ENCODE measurements around the gene FAM193B.
A peak's percentile ranks its signal among the peaks of the same experiment; 100 is the strongest.
"Not testable (repeated sequence)": the region's sequence is repeated elsewhere in the genome, so short reads cannot be mapped to it uniquely, and the experiment has no call there.

Gene FAM193B

GRCh38 chr5:177486256-177486655 lies 68.1 kb downstream of the FAM193B start:
- H3K36me3 Mint-ChIP-seq, result no peaks in the 10 kb centered on the region
- no peaks in the 10 kb centered on the region for H3K9me3 Mint-ChIP-seq (ENCODE audit: low read depth)
- no peak overlapping the region for H3K4me3 Mint-ChIP-seq
- H3K4me1 Mint-ChIP-seq (ENCODE audit: low read depth), result no peaks in the 10 kb centered on the region
- no peak overlapping the region for H3K27ac Mint-ChIP-seq
- no peaks in the 10 kb centered on the region for H3K27me3 Mint-ChIP-seq

GRCh38 chr5:177485753-177486152 lies 68.6 kb downstream of the FAM193B start:
- H3K36me3 Mint-ChIP-seq; H3K4me1 Mint-ChIP-seq (ENCODE audit: low read depth); H3K27me3 Mint-ChIP-seq; H3K9me3 Mint-ChIP-seq (ENCODE audit: low read depth); H3K27ac Mint-ChIP-seq; H3K4me3 Mint-ChIP-seq: not testable (repeated sequence)

GRCh38 chr5:177484902-177485549 lies 69.3 kb downstream of the FAM193B start:
- Mint-ChIP-seq H3K4me1 (ENCODE audit: low read depth) (peaks cover 2% of the 10 kb centered on the region), H3K4me3 (no peak overlapping the region), H3K27me3 (no peaks in the 10 kb centered on the region), H3K9me3 (ENCODE audit: low read depth) (no peaks in the 10 kb centered on the region), H3K36me3 (no peaks in the 10 kb centered on the region), H3K27ac (no peak overlapping the region)

GRCh38 chr5:177483994-177484901 lies 70.1 kb downstream of the FAM193B start:
- peaks cover 9% of the 10 kb centered on the region for H3K4me1 Mint-ChIP-seq (ENCODE audit: low read depth)
- no peak overlapping the region for H3K27ac Mint-ChIP-seq
- H3K36me3 Mint-ChIP-seq, result no peaks in the 10 kb centered on the region
- H3K9me3 Mint-ChIP-seq (ENCODE audit: low read depth), result no peaks in the 10 kb centered on the region
- no peak overlapping the region for H3K4me3 Mint-ChIP-seq
- no peaks in the 10 kb centered on the region for H3K27me3 Mint-ChIP-seq

GRCh38 chr5:177483042-177483441 lies 71.3 kb downstream of the FAM193B start:
- H3K36me3 Mint-ChIP-seq, result no peaks in the 10 kb centered on the region
- no peak overlapping the region for H3K4me3 Mint-ChIP-seq
- peaks cover 20% of the 10 kb centered on the region for H3K4me1 Mint-ChIP-seq (ENCODE audit: low read depth)
- no peaks in the 10 kb centered on the region for H3K9me3 Mint-ChIP-seq (ENCODE audit: low read depth)
- H3K27me3 Mint-ChIP-seq, result no peaks in the 10 kb centered on the region
- H3K27ac Mint-ChIP-seq, result no peak overlapping the region

GRCh38 chr5:177482359-177482795 lies 72.0 kb downstream of the FAM193B start:
- Mint-ChIP-seq H3K36me3 (no peaks in the 10 kb centered on the region), H3K27ac (no peak overlapping the region), H3K9me3 (ENCODE audit: low read depth) (no peaks in the 10 kb centered on the region), H3K27me3 (no peaks in the 10 kb centered on the region), H3K4me3 (no peak overlapping the region), H3K4me1 (ENCODE audit: low read depth) (peaks cover 24% of the 10 kb centered on the region)

GRCh38 chr5:177479774-177480173 lies 74.6 kb downstream of the FAM193B start:
- no peak overlapping the region for H3K4me3 Mint-ChIP-seq
- H3K36me3 Mint-ChIP-seq, result no peaks in the 10 kb centered on the region
- H3K4me1 Mint-ChIP-seq (ENCODE audit: low read depth), result peaks cover 42% of the 10 kb centered on the region
- H3K9me3 Mint-ChIP-seq (ENCODE audit: low read depth), result no peaks in the 10 kb centered on the region
- peak overlapping the region; percentile 100 for H3K27ac Mint-ChIP-seq
- H3K27me3 Mint-ChIP-seq, result no peaks in the 10 kb centered on the region

- H3K4me3 Mint-ChIP-seq, result peak overlapping the region; percentile 66
- H3K4me1 Mint-ChIP-seq (ENCODE audit: low read depth), result peaks cover 50% of the 10 kb centered on the region
- H3K36me3 Mint-ChIP-seq, result no peaks in the 10 kb centered on the region
These were observed 75.4 kb downstream of the FAM193B start for GRCh38 chr5:177478711-177479646.

GRCh38 chr5:177477701-177478477 lies 76.5 kb downstream of the FAM193B start:
- H3K36me3 Mint-ChIP-seq, result no peaks in the 10 kb centered on the region
- no peaks in the 10 kb centered on the region for H3K9me3 Mint-ChIP-seq (ENCODE audit: low read depth)
- peaks cover 52% of the 10 kb centered on the region for H3K4me1 Mint-ChIP-seq (ENCODE audit: low read depth)
- peak overlapping the region; percentile 79 for H3K27ac Mint-ChIP-seq
- no peak overlapping the region for H3K4me3 Mint-ChIP-seq
- H3K27me3 Mint-ChIP-seq, result no peaks in the 10 kb centered on the region

More at GRCh38 chr5:177478711-177479646, 75.4 kb downstream of the FAM193B start:
- Mint-ChIP-seq H3K27ac (peak overlapping the region; percentile 100), H3K27me3 (no peaks in the 10 kb centered on the region), H3K9me3 (ENCODE audit: low read depth) (no peaks in the 10 kb centered on the region)

- Mint-ChIP-seq H3K27me3 (no peaks in the 10 kb centered on the region), H3K27ac (peak overlapping the region; percentile 76), H3K36me3 (no peaks in the 10 kb centered on the region), H3K4me1 (ENCODE audit: low read depth) (peaks cover 57% of the 10 kb centered on the region), H3K9me3 (ENCODE audit: low read depth) (no peaks in the 10 kb centered on the region), H3K4me3 (peak overlapping the region; percentile 67)
These were observed 77.7 kb downstream of the FAM193B start for GRCh38 chr5:177476531-177477233.

- H3K9me3 Mint-ChIP-seq (ENCODE audit: low read depth), result no peaks in the 10 kb centered on the region
- no peaks in the 10 kb centered on the region for H3K27me3 Mint-ChIP-seq
- peak overlapping the region; percentile 69 for H3K4me3 Mint-ChIP-seq
- peaks cover 64% of the 10 kb centered on the region for H3K4me1 Mint-ChIP-seq (ENCODE audit: low read depth)
- H3K36me3 Mint-ChIP-seq, result no peaks in the 10 kb centered on the region
- H3K27ac Mint-ChIP-seq, result peak overlapping the region; percentile 76
These were observed 78.6 kb downstream of the FAM193B start for GRCh38 chr5:177475563-177476427.

GRCh38 chr5:177474846-177475562 lies 79.4 kb downstream of the FAM193B start:
- Mint-ChIP-seq H3K27ac (peak overlapping the region; percentile 55), H3K9me3 (ENCODE audit: low read depth) (no peaks in the 10 kb centered on the region), H3K4me3 (peak overlapping the region; percentile 85), H3K36me3 (no peaks in the 10 kb centered on the region), H3K27me3 (no peaks in the 10 kb centered on the region), H3K4me1 (ENCODE audit: low read depth) (peaks cover 65% of the 10 kb centered on the region)

All from activated naive CD8-positive, alpha-beta T cell (primary cell).